ENCODE measurements around the gene FBN2.

The FBN2 gene

DNA sequence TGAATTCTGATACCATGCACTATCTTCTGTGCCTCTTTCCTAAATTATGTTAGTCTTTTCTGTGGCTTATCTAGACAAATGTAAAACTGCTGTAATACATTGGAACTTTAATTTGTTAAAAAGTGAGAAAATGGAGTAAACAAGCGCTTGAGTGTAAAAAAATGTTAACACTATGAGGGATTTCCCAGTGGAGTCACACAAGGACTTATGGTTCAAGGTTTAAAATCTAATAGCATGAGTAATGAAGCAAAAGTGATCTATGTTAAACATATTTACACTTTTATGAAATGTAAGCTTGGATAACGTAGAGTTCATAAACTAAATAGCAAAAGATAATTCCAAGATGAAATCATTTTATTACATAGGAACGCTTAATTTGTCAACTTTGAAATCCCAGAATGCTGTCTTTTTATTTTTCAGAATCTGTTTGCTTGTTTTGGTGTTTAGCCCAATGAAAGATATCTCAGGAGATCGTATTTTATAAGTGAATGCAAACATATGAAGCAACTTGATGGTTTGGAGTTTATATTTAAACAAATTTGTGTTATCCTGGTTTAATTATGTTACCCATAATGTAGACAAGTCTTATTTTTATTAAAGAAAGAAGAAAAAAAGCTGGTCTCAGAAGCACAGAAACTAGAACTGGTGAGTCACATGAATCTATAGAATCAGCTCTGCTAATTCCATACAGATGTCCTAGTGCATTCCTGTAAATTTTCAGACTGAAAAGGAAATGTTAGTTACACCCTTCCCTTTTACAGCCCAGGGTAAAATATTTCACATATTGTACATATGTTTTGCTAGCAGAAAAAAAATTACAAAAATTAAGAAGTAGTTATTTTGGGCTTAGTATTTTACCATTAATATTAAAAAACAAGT is 34.2 kb upstream of the FBN2 start:
- Histone ChIP-seq H4K20me1 (ENCODE audit: insufficient read depth, low read length) (no peaks in the 10 kb centered on the region), H3K27ac (ENCODE audit: low read length) (no peak overlapping the region), H3K9me3 (ENCODE audit: insufficient read depth, low read length, severe bottlenecking) (no peaks in the 10 kb centered on the region), H3K4me3 (ENCODE audit: low read depth in 1 of 2, low read length in 2 of 2) (no peak overlapping the region), H2AFZ (ENCODE audit: low read depth, low read length) (no peak overlapping the region), H3K79me2 (ENCODE audit: insufficient read depth, low read length) (no peaks in the 10 kb centered on the region), H3K4me1 (ENCODE audit: insufficient read depth, low read length) (no peaks in the 10 kb centered on the region), H3K4me2 (ENCODE audit: insufficient read depth, low read length) (no peak overlapping the region), H3K27me3 (ENCODE audit: insufficient read depth, low read length, poor library complexity) (no peaks in the 10 kb centered on the region), H3K36me3 (ENCODE audit: insufficient read depth, low read length) (no peaks in the 10 kb centered on the region), H3K9ac (ENCODE audit: low read depth, low read length) (no peak overlapping the region)
- no peak for ATAC-seq (ENCODE audit: insufficient read depth, low read depth)
- TF ChIP-seq, protein P1, sequence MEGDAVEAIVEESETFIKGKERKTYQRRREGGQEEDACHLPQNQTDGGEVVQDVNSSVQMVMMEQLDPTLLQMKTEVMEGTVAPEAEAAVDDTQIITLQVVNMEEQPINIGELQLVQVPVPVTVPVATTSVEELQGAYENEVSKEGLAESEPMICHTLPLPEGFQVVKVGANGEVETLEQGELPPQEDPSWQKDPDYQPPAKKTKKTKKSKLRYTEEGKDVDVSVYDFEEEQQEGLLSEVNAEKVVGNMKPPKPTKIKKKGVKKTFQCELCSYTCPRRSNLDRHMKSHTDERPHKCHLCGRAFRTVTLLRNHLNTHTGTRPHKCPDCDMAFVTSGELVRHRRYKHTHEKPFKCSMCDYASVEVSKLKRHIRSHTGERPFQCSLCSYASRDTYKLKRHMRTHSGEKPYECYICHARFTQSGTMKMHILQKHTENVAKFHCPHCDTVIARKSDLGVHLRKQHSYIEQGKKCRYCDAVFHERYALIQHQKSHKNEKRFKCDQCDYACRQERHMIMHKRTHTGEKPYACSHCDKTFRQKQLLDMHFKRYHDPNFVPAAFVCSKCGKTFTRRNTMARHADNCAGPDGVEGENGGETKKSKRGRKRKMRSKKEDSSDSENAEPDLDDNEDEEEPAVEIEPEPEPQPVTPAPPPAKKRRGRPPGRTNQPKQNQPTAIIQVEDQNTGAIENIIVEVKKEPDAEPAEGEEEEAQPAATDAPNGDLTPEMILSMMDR (IDR thresholded peaks at IDR 0.05; ENCODE audit: borderline replicate concordance, extremely low read depth, low read length, poor library complexity, severe bottlenecking): no peak
- TF ChIP-seq EZH2 (IDR thresholded peaks at IDR 0.05; ENCODE audit: borderline replicate concordance, low read depth, low read length, severe bottlenecking): no peak
- DNase-seq: no peak

DNA sequence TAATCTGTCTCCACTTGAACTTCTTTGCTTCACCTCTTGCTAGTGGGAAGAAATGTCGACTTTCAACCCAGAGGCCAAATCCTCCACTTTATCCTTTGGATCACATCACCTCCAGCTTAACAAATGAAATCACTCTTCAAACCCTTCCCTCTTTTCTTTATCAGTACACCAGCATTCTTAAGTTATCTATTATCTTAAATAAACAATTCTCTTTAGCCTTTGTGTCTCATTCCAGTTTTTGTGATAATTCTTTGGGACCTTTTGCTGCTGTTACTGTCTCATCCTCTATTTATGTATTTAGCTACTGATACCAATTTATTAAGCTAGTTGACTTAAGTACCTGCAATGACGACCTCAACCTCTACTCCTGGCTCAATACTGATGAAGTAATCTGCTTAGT is 28.1 kb upstream of the FBN2 start:
- no peaks in the 10 kb centered on the region for H3K27me3 ChIP-seq (ENCODE audit: insufficient read depth, low read length, poor library complexity)

DNA sequence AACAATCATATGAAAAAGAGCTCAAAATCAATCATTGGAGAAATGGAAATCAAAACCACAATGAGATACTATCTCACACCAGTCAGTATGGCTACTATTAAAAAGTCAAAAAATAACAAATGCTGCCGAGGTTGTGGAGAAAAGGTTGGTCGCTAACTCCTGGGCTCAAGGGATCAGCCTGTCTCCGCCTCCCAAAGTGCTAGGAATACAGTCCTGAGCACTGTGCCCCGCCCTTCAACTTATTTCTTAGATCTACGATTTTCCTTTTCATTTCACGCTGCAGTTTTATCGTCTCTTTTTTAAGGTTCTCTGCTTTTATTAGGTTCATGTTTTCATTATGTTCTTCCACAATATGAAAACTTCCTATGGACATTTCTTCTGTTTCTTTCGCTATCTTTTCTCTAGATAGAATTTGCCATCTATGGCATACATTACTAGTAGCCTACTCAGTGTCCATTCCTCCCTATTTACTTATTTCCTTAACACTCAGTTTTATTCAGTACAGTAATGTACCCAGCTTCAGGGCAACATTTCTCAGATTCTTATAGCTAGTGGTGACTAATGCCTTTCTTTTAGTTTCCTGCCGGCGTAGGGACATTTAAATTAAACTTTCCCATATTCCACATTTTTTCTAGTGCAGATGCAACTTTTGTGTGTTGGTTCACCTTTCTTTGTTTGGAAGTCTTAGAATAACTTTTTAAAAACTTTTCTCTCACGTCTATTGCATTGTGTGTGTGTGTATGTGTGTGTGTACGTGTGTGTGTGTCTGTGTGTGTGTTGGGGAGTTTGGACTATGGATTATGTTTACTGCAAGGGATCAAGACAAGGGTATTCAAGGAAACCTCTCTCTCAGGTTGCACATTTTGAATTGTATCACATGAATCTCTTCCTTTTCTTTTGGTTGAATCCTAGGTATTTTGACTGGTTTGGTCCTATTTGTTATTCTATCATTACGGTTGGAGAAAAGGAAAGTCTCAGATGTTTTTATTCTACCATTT is 21.6 kb upstream of the FBN2 start:
- Histone ChIP-seq H3K27ac (ENCODE audit: low read length) (no peak overlapping the region), H3K4me1 (ENCODE audit: insufficient read depth, low read length) (no peaks in the 10 kb centered on the region), H3K9me3 (ENCODE audit: insufficient read depth, low read length, severe bottlenecking) (no peaks in the 10 kb centered on the region), H3K9ac (ENCODE audit: low read depth, low read length) (no peak overlapping the region), H3K4me2 (ENCODE audit: insufficient read depth, low read length) (no peak overlapping the region), H3K4me3 (ENCODE audit: low read depth in 1 of 2, low read length in 2 of 2) (no peak overlapping the region), H3K27me3 (ENCODE audit: insufficient read depth, low read length, poor library complexity) (no peaks in the 10 kb centered on the region), H4K20me1 (ENCODE audit: insufficient read depth, low read length) (no peaks in the 10 kb centered on the region), H2AFZ (ENCODE audit: low read depth, low read length) (no peak overlapping the region), H3K36me3 (ENCODE audit: insufficient read depth, low read length) (no peaks in the 10 kb centered on the region), H3K79me2 (ENCODE audit: insufficient read depth, low read length) (no peaks in the 10 kb centered on the region)
- TF ChIP-seq, protein P1 (IDR thresholded peaks at IDR 0.05; ENCODE audit: borderline replicate concordance, extremely low read depth, low read length, poor library complexity, severe bottlenecking): no peak
- no peak for TF ChIP-seq EZH2 (IDR thresholded peaks at IDR 0.05; ENCODE audit: borderline replicate concordance, low read depth, low read length, severe bottlenecking)
- ATAC-seq (ENCODE audit: insufficient read depth, low read depth): no peak
- no peak for DNase-seq

More for the DNA sequence above, 28.1 kb upstream of the FBN2 start:
- Histone ChIP-seq H3K4me2 (ENCODE audit: insufficient read depth, low read length) (no peak overlapping the region), H3K9me3 (ENCODE audit: insufficient read depth, low read length, severe bottlenecking) (no peaks in the 10 kb centered on the region), H4K20me1 (ENCODE audit: insufficient read depth, low read length) (no peaks in the 10 kb centered on the region), H3K9ac (ENCODE audit: low read depth, low read length) (no peak overlapping the region), H3K4me1 (ENCODE audit: insufficient read depth, low read length) (no peaks in the 10 kb centered on the region), H3K36me3 (ENCODE audit: insufficient read depth, low read length) (no peaks in the 10 kb centered on the region), H3K27ac (ENCODE audit: low read length) (no peak overlapping the region), H3K79me2 (ENCODE audit: insufficient read depth, low read length) (no peaks in the 10 kb centered on the region), H2AFZ (ENCODE audit: low read depth, low read length) (no peak overlapping the region), H3K4me3 (ENCODE audit: low read depth in 1 of 2, low read length in 2 of 2) (no peak overlapping the region)
- no peak for TF ChIP-seq EZH2 (IDR thresholded peaks at IDR 0.05; ENCODE audit: borderline replicate concordance, low read depth, low read length, severe bottlenecking)
- TF ChIP-seq, protein P1 (IDR thresholded peaks at IDR 0.05; ENCODE audit: borderline replicate concordance, extremely low read depth, low read length, poor library complexity, severe bottlenecking): no peak
- ATAC-seq (ENCODE audit: insufficient read depth, low read depth) (no peak), DNase-seq (no peak)

All from DND-41 (cell line).